Smooth muscle cell (in vitro differentiated cells): ENCODE results near the gene HECTD2. TPM values are rescaled to one million over a fixed set of nuclear protein-coding genes. Genes with fewer than 3 reads are reported as not detected.

Source experiments
- DNase-seq: peaks from one replicate; lab custom pipeline; 2025; ENCODE audit not compliant: unreplicated experiment; lab: John Stamatoyannopoulos, UW
- H2AFZ ChIP-seq: fragments of 200-600 bp; sonication (generic); 2 replicates; pipeline ENCODE4 v1.6.0; 2016; ENCODE audit warnings: antibody characterized with exemption, low read depth, mild to moderate bottlenecking
- H3F3A ChIP-seq: fragments of 200-600 bp; sonication (generic); 2 replicates; pipeline ENCODE4 v1.6.0; 2017; ENCODE audit warnings: antibody characterized with exemption, low read depth
- H3K27ac ChIP-seq: fragments of 200-600 bp; sonication (generic); 2 replicates; pipeline ENCODE4 v1.5.1; 2016; ENCODE audit warnings: low read depth, mild to moderate bottlenecking
- H3K27me3 ChIP-seq: fragments of 200-600 bp; sonication (generic); 2 replicates; pipeline ENCODE4 v1.6.1; 2016; ENCODE audit warnings: low read depth, mild to moderate bottlenecking
- H3K36me3 ChIP-seq: fragments of 200-600 bp; sonication (generic); 2 replicates; pipeline ENCODE4 v1.5.1; 2016; ENCODE audit warnings: low read depth
- H3K4me1 ChIP-seq: fragments of 200-600 bp; sonication (generic); 2 replicates; pipeline ENCODE4 v1.5.1; 2016; ENCODE audit warnings: low read depth
- H3K4me2 ChIP-seq: fragments of 200-600 bp; sonication (generic); 2 replicates; pipeline ENCODE4 v1.6.0; 2016; ENCODE audit warnings: mild to moderate bottlenecking
- H3K4me3 ChIP-seq: fragments of 200-600 bp; sonication (generic); 2 replicates; pipeline ENCODE4 v1.5.1; 2016; ENCODE audit warnings: mild to moderate bottlenecking
- H3K79me2 ChIP-seq: fragments of 200-600 bp; sonication (generic); 2 replicates; pipeline ENCODE4 v1.6.0; 2016; ENCODE audit warnings: low read depth, mild to moderate bottlenecking
- H3K9ac ChIP-seq: fragments of 200-600 bp; sonication (generic); 2 replicates; pipeline ENCODE4 v1.6.0; 2016; ENCODE audit warnings: low read depth
- H3K9me3 ChIP-seq: fragments of 200-600 bp; sonication (generic); replicated peaks from 2 replicates; pipeline ENCODE4 v1.5.1; 2016; ENCODE audit warnings: low read depth
- H4K20me1 ChIP-seq: fragments of 200-600 bp; sonication (generic); 2 replicates; pipeline ENCODE4 v1.6.0; 2016; ENCODE audit warnings: low read depth
- WGBS: methylation state at CpG from one replicate; pipeline ENCODE4 v1.1.7; 2016; ENCODE audit warnings: low lambda C conversion rate; 5-methylcytosine and 5-hydroxymethylcytosine counted together
- polyA plus RNA-seq: library from polyadenylated mRNA; unstranded; fragments of >200 nt; fragmentation: Nextera tagmentation; extraction: Ambion mirVana; gene quantifications from 2 replicates; pipeline ENCODE4 v1.2.1, GENCODE V29; 2016
- total RNA-seq: library from RNA; depleted of rRNA; stranded (reverse); fragments of >200 nt; gene quantifications from 2 replicates; pipeline ENCODE4 v1.2.3, GENCODE V29; 2014
- TF ChIP-seq, protein P1 (sequence below): fragments of 200-600 bp; sonication (generic); IDR thresholded peaks from 2 replicates; pipeline ENCODE4 v1.5.1; 2017; ENCODE audit warnings: borderline replicate concordance, mild to moderate bottlenecking, antibody characterized with exemption; ENCODE audit not compliant: insufficient read depth, poor library complexity, severe bottlenecking

The HECTD2 gene
- total and polyA plus RNA-seq, 2 experiments from 2014 or later, result 4.4 to 12.7 TPM

DNA sequence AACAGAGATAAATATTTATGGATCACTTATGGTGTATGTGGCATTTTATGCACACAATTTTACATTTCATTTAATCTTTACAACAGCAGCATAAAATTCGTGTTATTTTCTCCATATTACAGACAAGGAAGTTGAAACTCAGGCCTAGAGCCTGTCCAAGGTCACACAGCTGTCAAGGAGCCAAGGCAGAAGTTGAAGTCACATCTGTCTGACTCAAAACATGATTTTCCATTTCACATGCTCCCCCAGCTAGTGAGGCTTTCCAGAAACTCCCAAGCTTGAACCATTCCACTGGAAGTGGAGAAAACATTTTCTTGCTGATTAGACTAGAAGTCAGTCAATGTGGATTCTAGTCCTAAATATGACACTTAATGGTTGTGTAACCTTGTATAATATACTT, 110.5 kb downstream of the HECTD2 start:
- no peak for DNase-seq
- WGBS, result 64% methylated on average over 1 of the region's 1 CpG
- H3K9ac ChIP-seq, result no peak overlapping the region
- no peaks in the 10 kb centered on the region for H3F3A ChIP-seq
- no peaks in the 10 kb centered on the region for H3K4me1 ChIP-seq
- no peaks in the 10 kb centered on the region for H3K27me3 ChIP-seq
- H3K9me3 ChIP-seq, result no peaks in the 10 kb centered on the region
- no peak overlapping the region for H3K4me2 ChIP-seq
- no peak overlapping the region for H3K4me3 ChIP-seq
- H3K27ac ChIP-seq, result no peak overlapping the region
- H3K79me2 ChIP-seq, result no peaks in the 10 kb centered on the region
- H3K36me3 ChIP-seq, result peaks cover 6% of the 10 kb centered on the region
- no peaks in the 10 kb centered on the region for H4K20me1 ChIP-seq
- TF ChIP-seq, protein P1, sequence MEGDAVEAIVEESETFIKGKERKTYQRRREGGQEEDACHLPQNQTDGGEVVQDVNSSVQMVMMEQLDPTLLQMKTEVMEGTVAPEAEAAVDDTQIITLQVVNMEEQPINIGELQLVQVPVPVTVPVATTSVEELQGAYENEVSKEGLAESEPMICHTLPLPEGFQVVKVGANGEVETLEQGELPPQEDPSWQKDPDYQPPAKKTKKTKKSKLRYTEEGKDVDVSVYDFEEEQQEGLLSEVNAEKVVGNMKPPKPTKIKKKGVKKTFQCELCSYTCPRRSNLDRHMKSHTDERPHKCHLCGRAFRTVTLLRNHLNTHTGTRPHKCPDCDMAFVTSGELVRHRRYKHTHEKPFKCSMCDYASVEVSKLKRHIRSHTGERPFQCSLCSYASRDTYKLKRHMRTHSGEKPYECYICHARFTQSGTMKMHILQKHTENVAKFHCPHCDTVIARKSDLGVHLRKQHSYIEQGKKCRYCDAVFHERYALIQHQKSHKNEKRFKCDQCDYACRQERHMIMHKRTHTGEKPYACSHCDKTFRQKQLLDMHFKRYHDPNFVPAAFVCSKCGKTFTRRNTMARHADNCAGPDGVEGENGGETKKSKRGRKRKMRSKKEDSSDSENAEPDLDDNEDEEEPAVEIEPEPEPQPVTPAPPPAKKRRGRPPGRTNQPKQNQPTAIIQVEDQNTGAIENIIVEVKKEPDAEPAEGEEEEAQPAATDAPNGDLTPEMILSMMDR, result no peak
- H2AFZ ChIP-seq, result no peak overlapping the region

DNA sequence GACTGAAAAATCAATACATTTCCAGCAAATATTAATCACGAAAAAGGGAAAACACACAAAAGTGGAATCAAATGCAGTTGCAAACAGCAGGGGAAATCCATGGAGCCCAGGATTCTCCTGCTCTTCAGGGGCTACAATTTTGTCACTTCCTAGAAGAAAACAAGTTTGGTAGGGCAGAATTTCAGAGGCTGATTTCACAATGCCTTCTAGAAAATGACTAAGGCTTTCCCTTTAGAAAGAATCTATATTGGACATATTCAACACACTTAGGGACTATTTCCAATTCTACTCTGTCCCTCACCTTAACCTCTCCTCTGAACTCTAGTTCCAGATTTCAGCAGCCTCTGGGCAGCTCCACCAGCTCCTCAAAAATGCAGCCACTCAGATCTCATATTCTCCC, 111.3 kb downstream of the HECTD2 start:
- DNase-seq, result no peak
- Histone ChIP-seq H3F3A (no peaks in the 10 kb centered on the region), H3K9ac (no peak overlapping the region), H3K27ac (no peak overlapping the region), H3K9me3 (no peaks in the 10 kb centered on the region), H3K79me2 (no peaks in the 10 kb centered on the region), H3K4me3 (no peak overlapping the region), H3K4me2 (no peak overlapping the region), H3K36me3 (peaks cover 6% of the 10 kb centered on the region), H4K20me1 (no peaks in the 10 kb centered on the region), H2AFZ (no peak overlapping the region), H3K27me3 (no peaks in the 10 kb centered on the region), H3K4me1 (no peaks in the 10 kb centered on the region)
- TF ChIP-seq, protein P1, result no peak
- 81% methylated on average over 1 of the region's 1 CpG for WGBS

DNA sequence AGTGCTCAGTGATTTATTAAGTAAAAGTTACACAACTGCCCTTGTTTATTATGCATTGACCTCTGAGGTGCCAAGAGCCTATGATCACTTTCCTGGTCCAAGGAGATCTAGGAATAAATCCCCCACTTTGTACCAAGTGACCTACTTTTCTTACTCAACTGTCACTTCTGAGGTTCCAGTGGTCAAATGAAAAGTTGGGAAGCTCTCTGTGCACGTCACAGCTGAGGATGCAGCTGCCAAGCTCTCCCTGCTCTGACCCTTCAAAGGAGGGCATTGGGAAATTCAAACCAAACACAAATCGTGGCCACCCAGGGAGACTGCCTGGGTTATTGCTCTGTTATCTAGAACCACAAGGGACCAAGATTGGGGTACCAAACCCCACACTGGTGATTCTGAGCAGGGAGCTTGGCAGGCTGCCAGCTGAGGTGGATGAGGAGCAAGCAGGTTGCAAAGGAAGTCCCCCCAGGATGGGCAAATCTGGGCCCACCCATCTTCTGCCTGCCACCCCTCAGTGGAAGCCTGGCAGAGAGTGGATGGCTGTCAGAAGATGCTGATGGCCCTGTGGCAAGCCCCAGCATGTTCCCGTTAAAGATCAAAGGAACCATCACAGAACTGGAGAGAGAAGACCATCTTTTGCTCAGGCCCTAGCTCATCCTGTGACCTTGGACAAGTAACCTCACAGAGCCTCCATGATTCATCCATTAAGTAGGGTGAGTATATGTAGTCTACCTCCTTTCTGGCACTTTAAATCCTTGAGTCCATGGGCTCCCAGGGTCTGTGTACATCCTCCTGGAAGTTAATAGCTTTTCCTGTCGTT, 116.0 kb downstream of the HECTD2 start:
- Histone ChIP-seq H3K27me3 (no peaks in the 10 kb centered on the region), H3K9me3 (no peaks in the 10 kb centered on the region), H3K9ac (no peak overlapping the region), H3K4me1 (no peaks in the 10 kb centered on the region), H3K79me2 (no peaks in the 10 kb centered on the region), H3K4me2 (no peak overlapping the region), H4K20me1 (no peaks in the 10 kb centered on the region), H2AFZ (no peak overlapping the region), H3K27ac (no peak overlapping the region), H3F3A (no peaks in the 10 kb centered on the region), H3K36me3 (no peaks in the 10 kb centered on the region), H3K4me3 (no peak overlapping the region)
- WGBS, result 77% methylated on average over 4 of the region's 4 CpGs
- TF ChIP-seq, protein P1, result no peak
- no peak for DNase-seq

DNA sequence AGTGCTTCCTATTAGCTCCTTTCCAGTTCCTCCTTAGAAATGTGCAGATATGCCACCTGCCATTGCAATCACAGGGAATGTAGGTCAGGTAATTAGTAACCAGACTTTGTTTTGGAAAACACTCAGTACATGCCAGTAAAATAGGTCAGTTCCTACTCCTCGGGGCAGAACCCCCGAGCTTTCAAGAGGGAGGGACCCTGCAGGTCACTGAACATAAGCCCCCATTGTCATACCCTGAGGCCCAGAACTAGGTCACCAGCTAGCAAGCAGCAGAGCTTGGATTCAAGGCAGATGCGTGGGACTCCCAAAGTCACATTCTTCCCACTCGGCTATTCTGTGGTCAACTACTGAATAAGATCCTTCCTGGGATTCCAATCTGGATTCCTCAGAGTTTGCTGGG, 117.9 kb downstream of the HECTD2 start:
- 75% methylated on average over 4 of the region's 4 CpGs for WGBS
- DNase-seq, result no peak
- TF ChIP-seq, protein P1, result no peak

More for the DNA sequence above, 117.9 kb downstream of the HECTD2 start:
- Histone ChIP-seq H3K4me2 (no peak overlapping the region), H3F3A (no peaks in the 10 kb centered on the region), H3K79me2 (no peaks in the 10 kb centered on the region), H3K36me3 (no peaks in the 10 kb centered on the region), H3K27me3 (no peaks in the 10 kb centered on the region), H2AFZ (no peak overlapping the region), H4K20me1 (no peaks in the 10 kb centered on the region), H3K9ac (no peak overlapping the region), H3K9me3 (no peaks in the 10 kb centered on the region), H3K4me3 (no peak overlapping the region), H3K4me1 (no peaks in the 10 kb centered on the region), H3K27ac (no peak overlapping the region)
